PC-9 (cell line): ENCODE results near the gene USH1C. TPM values are rescaled to one million over a fixed set of nuclear protein-coding genes. Genes with fewer than 3 reads are reported as not detected.

ENCODE experiments used
- BruUV-seq: library from RNA; stranded (reverse); fragments of 400-500 nt; replicated peaks from 2 replicates; lab custom pipeline; 2021; lab: Mats Ljungman, UMichigan
- CTCF ChIA-PET: fragments of 300-600 bp; sonication (Branson Sonifier 250); formaldehyde crosslinking; loops from one replicate; lab custom pipeline; 2022; ENCODE audit warnings: antibody characterized with exemption; lab: Charles Lee
- POLR2A ChIA-PET: fragments of 300-600 bp; sonication (Branson Sonifier 250); formaldehyde crosslinking; loops from one replicate; lab custom pipeline; 2022; ENCODE audit warnings: antibody characterized with exemption; ENCODE audit not compliant: unreplicated experiment; lab: Charles Lee
- DNase-seq, 2 experiments: peaks; one replicate each; pipeline versions ENCODE4 v3.0.0 to v3.0.0-alpha.2; 2015 to 2022; ENCODE audit warnings: mixed read lengths in 1 of 2
- H2AFZ ChIP-seq: fragments of 200-600 bp; sonication (generic); 2 replicates; pipeline ENCODE4 v1.8.1; 2017; ENCODE audit warnings: antibody characterized with exemption
- H3F3A ChIP-seq: fragments of 200-600 bp; sonication (generic); 2 replicates; pipeline ENCODE4 v1.8.1; 2017; ENCODE audit warnings: antibody characterized with exemption, mild to moderate bottlenecking, low read depth; ENCODE audit not compliant: insufficient read depth
- H3K27ac ChIP-seq: fragments of 200-600 bp; sonication (generic); 2 replicates; pipeline ENCODE4 v1.6.1; 2016; ENCODE audit warnings: mixed run types
- H3K27me3 ChIP-seq: fragments of 200-600 bp; sonication (generic); 2 replicates; pipeline ENCODE4 v1.6.1; 2016; ENCODE audit warnings: low read depth, mixed run types; ENCODE audit not compliant: insufficient read depth
- H3K36me3 ChIP-seq: fragments of 200-600 bp; sonication (generic); 2 replicates; pipeline ENCODE4 v1.6.1; 2016; ENCODE audit warnings: low read depth, mixed run types
- H3K4me1 ChIP-seq: fragments of 200-600 bp; sonication (generic); replicated peaks from 2 replicates; pipeline ENCODE4 v1.6.1; 2016; ENCODE audit warnings: mixed run types; ENCODE audit not compliant: insufficient read depth
- H3K4me2 ChIP-seq: fragments of 200-600 bp; sonication (generic); 2 replicates; pipeline ENCODE4 v1.6.1; 2017; ENCODE audit warnings: mixed run types
- H3K4me3 ChIP-seq: fragments of 200-600 bp; sonication (generic); 2 replicates; pipeline ENCODE4 v1.6.1; 2016; ENCODE audit warnings: mixed run types
- H3K79me2 ChIP-seq: fragments of 200-600 bp; sonication (generic); 2 replicates; pipeline ENCODE4 v1.6.1; 2017; ENCODE audit warnings: low read depth, mixed run types
- H3K9me2 ChIP-seq: fragments of 200-600 bp; sonication (generic); 2 replicates; pipeline ENCODE4 v1.8.1; 2017; ENCODE audit warnings: mild to moderate bottlenecking; ENCODE audit not compliant: insufficient read depth
- H3K9me3 ChIP-seq: fragments of 200-600 bp; sonication (generic); 2 replicates; pipeline ENCODE4 v1.8.1; 2016; ENCODE audit warnings: low read depth; ENCODE audit not compliant: insufficient read depth
- H4K20me1 ChIP-seq: fragments of 200-600 bp; sonication (generic); 2 replicates; pipeline ENCODE4 v1.8.1; 2017; ENCODE audit not compliant: insufficient read depth
- EZH2 ChIP-seq: fragments of 200-600 bp; sonication (generic); IDR thresholded peaks from 2 replicates; pipeline ENCODE4 v1.8.0; 2017; ENCODE audit warnings: antibody characterized with exemption, low read depth
- intact Hi-C: fragments of 100-400 bp; cut with micrococcal nuclease; formaldehyde crosslinking; loops from one replicate; pipeline ENCODE4 v1.10.0; 2022; ENCODE audit not compliant: unreplicated experiment
- total RNA-seq: library from RNA; stranded (reverse); gene quantifications from 2 replicates; pipeline ENCODE4 v1.2.3, GENCODE V29; 2021
- TF ChIP-seq, protein P1 (sequence below): fragments of 200-600 bp; sonication (generic); conservative IDR thresholded peaks from 2 replicates; pipeline ENCODE4 v1.6.1; 2017; ENCODE audit warnings: mixed run types, antibody characterized with exemption, mild to moderate bottlenecking, moderate library complexity

Gene USH1C
- total RNA-seq, 1 experiment from 2014 or later, result not detected

DNA sequence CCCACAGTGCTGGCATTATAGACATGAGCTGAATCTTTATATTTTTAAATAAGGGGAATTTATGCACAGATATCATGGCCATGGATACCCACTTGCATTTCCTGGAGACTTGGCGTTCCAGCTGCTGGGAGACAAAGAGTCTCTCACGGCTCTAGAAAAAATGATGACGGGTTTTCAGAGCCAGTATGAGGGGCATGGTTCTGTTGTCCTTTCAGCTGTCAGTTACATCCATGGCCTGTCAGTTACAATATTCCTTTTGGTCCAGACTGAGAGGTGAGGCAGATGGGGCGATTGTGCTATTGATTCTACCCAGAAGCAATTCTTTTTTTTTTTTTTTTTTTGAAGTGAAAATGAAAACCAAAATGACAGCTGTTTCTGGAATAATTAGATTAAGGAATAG lies 29.7 kb downstream of the USH1C start:
- ChIA-PET CTCF (no interaction called here), POLR2A (no interaction called here)
- no peak for DNase-seq
- Histone ChIP-seq H4K20me1 (no peaks in the 10 kb centered on the region), H3K4me3 (no peak overlapping the region), H3K4me1 (no peaks in the 10 kb centered on the region), H3K27ac (no peak overlapping the region), H3K9me3 (no peaks in the 10 kb centered on the region), H3K36me3 (no peaks in the 10 kb centered on the region), H3K4me2 (no peak overlapping the region), H3K27me3 (peaks cover 65% of the 10 kb centered on the region), H2AFZ (no peak overlapping the region), H3K79me2 (no peaks in the 10 kb centered on the region), H3F3A (no peaks in the 10 kb centered on the region), H3K9me2 (no peaks in the 10 kb centered on the region)
- no TSS peak for BruUV-seq
- TF ChIP-seq, protein P1, sequence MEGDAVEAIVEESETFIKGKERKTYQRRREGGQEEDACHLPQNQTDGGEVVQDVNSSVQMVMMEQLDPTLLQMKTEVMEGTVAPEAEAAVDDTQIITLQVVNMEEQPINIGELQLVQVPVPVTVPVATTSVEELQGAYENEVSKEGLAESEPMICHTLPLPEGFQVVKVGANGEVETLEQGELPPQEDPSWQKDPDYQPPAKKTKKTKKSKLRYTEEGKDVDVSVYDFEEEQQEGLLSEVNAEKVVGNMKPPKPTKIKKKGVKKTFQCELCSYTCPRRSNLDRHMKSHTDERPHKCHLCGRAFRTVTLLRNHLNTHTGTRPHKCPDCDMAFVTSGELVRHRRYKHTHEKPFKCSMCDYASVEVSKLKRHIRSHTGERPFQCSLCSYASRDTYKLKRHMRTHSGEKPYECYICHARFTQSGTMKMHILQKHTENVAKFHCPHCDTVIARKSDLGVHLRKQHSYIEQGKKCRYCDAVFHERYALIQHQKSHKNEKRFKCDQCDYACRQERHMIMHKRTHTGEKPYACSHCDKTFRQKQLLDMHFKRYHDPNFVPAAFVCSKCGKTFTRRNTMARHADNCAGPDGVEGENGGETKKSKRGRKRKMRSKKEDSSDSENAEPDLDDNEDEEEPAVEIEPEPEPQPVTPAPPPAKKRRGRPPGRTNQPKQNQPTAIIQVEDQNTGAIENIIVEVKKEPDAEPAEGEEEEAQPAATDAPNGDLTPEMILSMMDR, result no peak
- TF ChIP-seq EZH2, result no peak
- intact Hi-C loops, result no loop called here

DNA sequence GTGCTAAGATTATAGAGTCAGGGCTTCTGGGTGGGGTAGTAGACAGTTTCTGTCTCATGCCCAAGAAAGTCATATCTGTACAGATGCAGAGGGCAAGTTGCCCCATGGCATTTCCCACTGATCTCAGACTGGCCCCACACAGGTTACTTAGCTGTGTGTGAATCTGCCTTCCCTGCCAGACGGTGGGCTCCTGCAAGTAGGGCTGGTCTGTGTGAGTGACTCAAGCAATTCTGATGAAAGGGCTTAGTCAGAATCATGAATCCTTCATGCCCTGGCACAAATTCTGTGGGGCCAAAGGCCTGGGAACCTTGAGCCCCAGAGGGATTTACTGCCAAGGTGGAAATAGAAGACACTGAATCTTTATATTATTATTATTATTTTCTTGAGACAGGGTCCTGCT lies 30.4 kb downstream of the USH1C start:
- TF ChIP-seq, protein P1, result no peak
- TF ChIP-seq EZH2, result no peak
- no peaks in the 10 kb centered on the region for H3F3A ChIP-seq
- no TSS peak for BruUV-seq
- no peaks in the 10 kb centered on the region for H4K20me1 ChIP-seq
- H3K27me3 ChIP-seq, result peaks cover 70% of the 10 kb centered on the region
- no peaks in the 10 kb centered on the region for H3K36me3 ChIP-seq
- intact Hi-C loops, result no loop called here
- H3K9me3 ChIP-seq, result no peaks in the 10 kb centered on the region
- H3K79me2 ChIP-seq, result no peaks in the 10 kb centered on the region
- H3K9me2 ChIP-seq, result no peaks in the 10 kb centered on the region
- H3K4me1 ChIP-seq, result no peaks in the 10 kb centered on the region
- no peak for DNase-seq
- H3K4me2 ChIP-seq, result no peak overlapping the region
- ChIA-PET CTCF (interaction anchor here (0.7 kb wide), 2 partner anchors 13 to 262 kb away, joined by 3 read pairs; no protein-coding TSS in a partner anchor), POLR2A (no interaction called here)
- no peak overlapping the region for H3K4me3 ChIP-seq
- H2AFZ ChIP-seq, result no peak overlapping the region
- H3K27ac ChIP-seq, result no peak overlapping the region

DNA sequence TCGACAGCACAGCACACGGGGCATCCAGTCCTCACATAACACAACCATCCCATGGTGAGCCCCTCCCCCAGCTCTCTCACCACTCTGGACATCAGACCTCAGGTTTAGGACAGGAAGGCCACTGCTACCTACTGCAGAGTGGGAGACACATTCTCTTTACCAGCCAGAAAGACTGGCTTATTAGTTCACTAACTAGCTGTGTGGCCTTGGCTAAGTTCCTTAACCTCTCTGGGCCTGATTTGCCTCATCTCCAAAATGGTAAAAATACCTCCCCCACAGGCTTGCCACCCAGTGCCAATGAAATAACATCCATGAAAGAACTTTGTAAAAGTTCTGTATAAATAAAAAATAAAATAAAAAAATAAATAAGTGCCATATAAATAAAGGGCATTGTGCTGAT lies 32.1 kb downstream of the USH1C start:
- DNase-seq, result no peak
- ChIA-PET CTCF (no interaction called here), POLR2A (no interaction called here)
- H2AFZ ChIP-seq, result no peak overlapping the region
- BruUV-seq, result no TSS peak
- H3F3A ChIP-seq, result no peaks in the 10 kb centered on the region
- H3K4me1 ChIP-seq, result no peaks in the 10 kb centered on the region
- H3K27ac ChIP-seq, result no peak overlapping the region
- H4K20me1 ChIP-seq, result no peaks in the 10 kb centered on the region
- TF ChIP-seq, protein P1, result no peak
- TF ChIP-seq EZH2, result no peak
- H3K4me3 ChIP-seq, result no peak overlapping the region
- H3K79me2 ChIP-seq, result no peaks in the 10 kb centered on the region
- peaks cover 75% of the 10 kb centered on the region for H3K27me3 ChIP-seq
- H3K4me2 ChIP-seq, result no peak overlapping the region
- no peaks in the 10 kb centered on the region for H3K9me2 ChIP-seq
- intact Hi-C loops, result no loop called here
- no peaks in the 10 kb centered on the region for H3K9me3 ChIP-seq
- no peaks in the 10 kb centered on the region for H3K36me3 ChIP-seq
